Body of pancreas (tissue), 4 donors: ENCODE data around the gene TRPM3. TPM values are rescaled to one million over a fixed set of nuclear protein-coding genes. Genes with fewer than 3 reads are reported as not detected.

Source experiments
- ATAC-seq: fragments of 150-250 bp; one replicate; pipeline ENCODE4 v1.9.1; 2016
- DNase-seq, 4 donors: peaks; one replicate each; pipeline ENCODE4 v3.0.0-alpha.2; 2019
- H3K27ac ChIP-seq, 4 donors: fragments of 200-600 bp; sonication (generic); 1 replicate in 3 of 4; 2 replicates in 1 of 4; pipeline versions ENCODE4 v1.5.1 to v1.6.1; 2016 to 2019; ENCODE audit warnings: mild to moderate bottlenecking in 1 of 4, mixed read lengths in 1 of 4, moderate library complexity in 1 of 4
- H3K27me3 ChIP-seq, 2 donors: fragments of 200-600 bp; sonication (generic); one replicate each; pipeline ENCODE4 v1.6.0; 2016; ENCODE audit warnings: mild to moderate bottlenecking in 1 of 2
- H3K36me3 ChIP-seq, 2 donors: fragments of 200-600 bp; sonication (generic); replicated peaks in 1 of 2; 2 replicates each; pipeline ENCODE4 v1.5.1; 2016; ENCODE audit warnings: low read depth in 2 of 2; ENCODE audit not compliant: insufficient read depth in 1 of 2
- H3K4me1 ChIP-seq: fragments of 200-600 bp; sonication (generic); one replicate; pipeline ENCODE4 v1.6.0; 2016
- H3K4me3 ChIP-seq, 2 donors: fragments of 200-600 bp; sonication (generic); 1 replicate in 1 of 2; 2 replicates in 1 of 2; pipeline ENCODE4 v1.5.1; 2016 to 2019
- H3K9me3 ChIP-seq, 3 donors: fragments of 200-600 bp; sonication (generic); 1 replicate in 2 of 3; 2 replicates in 1 of 3; pipeline ENCODE4 v1.5.1; 2016
- POLR2A ChIP-seq, 3 donors: fragments of 450-650 bp; IDR thresholded peaks; one replicate each; pipeline ENCODE4 v1.6.1; 2016; ENCODE audit warnings: antibody characterized with exemption in 3 of 3, mild to moderate bottlenecking in 2 of 3
- WGBS, 2 donors: methylation state at CpG; one replicate each; pipeline ENCODE4 v1.1.5; 2017; 5-methylcytosine and 5-hydroxymethylcytosine counted together
- intact Hi-C: fragments of 100-400 bp; cut with DNase I; formaldehyde crosslinking; loops from one replicate; pipeline ENCODE4 v1.15.1; 2023
- total RNA-seq, 2 donors: library from RNA; depleted of rRNA; stranded (reverse); fragments of >200 nt; gene quantifications; one replicate each; pipeline ENCODE4 v1.1.0, GENCODE V29; 2016
- TF ChIP-seq, protein P1 (sequence below), 7 experiments: fragments of 450-650 bp in 4 of 7; fragments of 200-600 bp in 3 of 7; sonication (generic) in 3 of 7; IDR thresholded peaks; one replicate each; pipeline ENCODE4 v1.5.1; 2016 to 2019; ENCODE audit warnings: antibody characterized with exemption in 7 of 7

Gene TRPM3
- total RNA-seq, 2 donors from 2014 or later, result 0.78 to 1.3 TPM

DNA sequence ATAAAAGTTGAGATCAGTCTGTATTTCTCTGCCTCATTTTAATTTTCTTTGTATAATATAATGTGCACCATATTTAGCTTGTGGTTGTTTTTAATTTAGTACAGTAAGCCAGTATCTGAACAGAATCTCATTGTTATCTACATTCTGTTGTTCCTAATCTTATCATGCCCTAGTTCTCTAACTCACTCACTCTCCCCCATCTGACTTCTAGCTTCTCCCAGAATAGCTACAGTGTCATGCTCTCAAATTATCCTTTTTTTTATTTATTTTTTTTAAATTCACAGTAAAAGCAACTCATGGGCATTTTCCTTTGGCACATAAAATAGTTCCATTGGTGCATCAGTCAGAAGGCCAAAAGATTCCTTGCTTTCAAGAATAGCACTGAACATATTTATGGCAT is 156.6 kb downstream of the TRPM3 start:
- no peak for TF ChIP-seq POLR2A (IDR thresholded peaks at IDR 0.05)
- TF ChIP-seq, protein P1, sequence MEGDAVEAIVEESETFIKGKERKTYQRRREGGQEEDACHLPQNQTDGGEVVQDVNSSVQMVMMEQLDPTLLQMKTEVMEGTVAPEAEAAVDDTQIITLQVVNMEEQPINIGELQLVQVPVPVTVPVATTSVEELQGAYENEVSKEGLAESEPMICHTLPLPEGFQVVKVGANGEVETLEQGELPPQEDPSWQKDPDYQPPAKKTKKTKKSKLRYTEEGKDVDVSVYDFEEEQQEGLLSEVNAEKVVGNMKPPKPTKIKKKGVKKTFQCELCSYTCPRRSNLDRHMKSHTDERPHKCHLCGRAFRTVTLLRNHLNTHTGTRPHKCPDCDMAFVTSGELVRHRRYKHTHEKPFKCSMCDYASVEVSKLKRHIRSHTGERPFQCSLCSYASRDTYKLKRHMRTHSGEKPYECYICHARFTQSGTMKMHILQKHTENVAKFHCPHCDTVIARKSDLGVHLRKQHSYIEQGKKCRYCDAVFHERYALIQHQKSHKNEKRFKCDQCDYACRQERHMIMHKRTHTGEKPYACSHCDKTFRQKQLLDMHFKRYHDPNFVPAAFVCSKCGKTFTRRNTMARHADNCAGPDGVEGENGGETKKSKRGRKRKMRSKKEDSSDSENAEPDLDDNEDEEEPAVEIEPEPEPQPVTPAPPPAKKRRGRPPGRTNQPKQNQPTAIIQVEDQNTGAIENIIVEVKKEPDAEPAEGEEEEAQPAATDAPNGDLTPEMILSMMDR (IDR thresholded peaks at IDR 0.05), result no peak
- Histone ChIP-seq H3K27me3 (no peaks in the 10 kb centered on the region), H3K27ac (no peak overlapping the region), H3K9me3 (no peaks in the 10 kb centered on the region), H3K4me1 (no peaks in the 10 kb centered on the region), H3K4me3 (no peak overlapping the region), H3K36me3 (no peaks in the 10 kb centered on the region)
- DNase-seq (no peak), ATAC-seq (no peak)
- intact Hi-C loops, result no loop called here

DNA sequence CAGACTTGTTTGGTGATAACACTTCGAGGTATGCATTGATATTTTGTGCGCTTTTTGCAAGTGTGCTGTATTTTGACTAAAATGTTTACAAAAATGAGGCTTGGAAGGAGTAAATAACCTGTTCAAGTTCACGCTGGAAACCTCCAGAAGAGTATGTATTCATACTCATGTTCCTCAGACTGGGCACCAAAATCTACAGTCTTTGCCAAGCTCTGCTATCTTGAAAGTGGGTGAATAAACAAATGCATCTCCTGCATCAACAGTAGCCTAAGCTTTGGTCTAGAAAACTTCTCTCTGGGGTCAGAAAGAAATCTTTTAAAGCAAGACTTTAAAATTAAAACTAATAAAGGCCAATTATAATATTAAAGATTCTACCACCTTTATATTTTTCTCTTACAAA is 157.9 kb downstream of the TRPM3 start:
- Histone ChIP-seq H3K4me1 (no peaks in the 10 kb centered on the region), H3K4me3 (no peak overlapping the region), H3K9me3 (no peaks in the 10 kb centered on the region), H3K27me3 (no peaks in the 10 kb centered on the region), H3K27ac (no peak overlapping the region), H3K36me3 (no peaks in the 10 kb centered on the region)
- ATAC-seq (no peak), DNase-seq (no peak)
- TF ChIP-seq POLR2A (IDR thresholded peaks at IDR 0.05), result no peak
- TF ChIP-seq, protein P1 (IDR thresholded peaks at IDR 0.05), result no peak
- 38 to 48% methylated on average over 3 of the region's 3 CpGs for WGBS, 2 donors
- intact Hi-C loops, result no loop called here

DNA sequence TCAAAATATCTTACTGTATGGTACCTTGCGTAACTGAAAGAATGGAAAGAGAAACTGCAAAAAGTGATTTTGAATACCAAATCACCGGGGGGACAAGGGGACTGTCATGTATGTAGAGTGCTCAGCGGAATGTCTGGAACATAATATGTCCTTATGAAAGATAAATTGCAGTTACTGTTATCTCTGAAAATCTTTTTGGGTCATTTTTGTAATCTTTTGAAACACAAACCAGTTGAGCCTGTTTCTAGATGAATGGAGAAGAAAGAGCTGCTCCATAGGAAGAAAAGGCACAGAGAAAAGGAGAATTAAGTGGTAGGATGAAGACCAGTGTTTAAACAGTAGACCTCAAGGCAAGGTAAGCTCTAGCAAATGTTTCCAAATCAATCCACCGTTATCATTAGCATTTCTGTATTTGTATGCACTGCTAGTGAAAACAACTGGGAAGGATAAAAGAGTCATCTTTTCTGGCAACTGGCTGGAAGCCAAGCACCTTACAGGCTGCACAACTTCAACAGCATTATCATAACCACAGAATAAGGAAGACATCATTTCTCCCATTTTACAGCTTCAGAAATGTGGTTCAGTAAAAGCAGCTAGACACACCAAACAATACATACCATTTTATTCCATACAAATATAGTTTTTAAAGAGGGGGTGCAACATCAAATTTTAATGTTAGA is 158.5 kb downstream of the TRPM3 start:
- Histone ChIP-seq H3K27me3 (no peaks in the 10 kb centered on the region), H3K4me1 (no peaks in the 10 kb centered on the region), H3K4me3 (no peak overlapping the region), H3K36me3 (no peaks in the 10 kb centered on the region), H3K9me3 (no peaks in the 10 kb centered on the region), H3K27ac (no peak overlapping the region)
- ATAC-seq (no peak), DNase-seq (no peak)
- intact Hi-C loops, result no loop called here
- TF ChIP-seq, protein P1 (IDR thresholded peaks at IDR 0.05), result no peak
- no peak for TF ChIP-seq POLR2A (IDR thresholded peaks at IDR 0.05)
- WGBS, 2 donors, result 60 to 62% methylated on average over 4 of the region's 4 CpGs

DNA sequence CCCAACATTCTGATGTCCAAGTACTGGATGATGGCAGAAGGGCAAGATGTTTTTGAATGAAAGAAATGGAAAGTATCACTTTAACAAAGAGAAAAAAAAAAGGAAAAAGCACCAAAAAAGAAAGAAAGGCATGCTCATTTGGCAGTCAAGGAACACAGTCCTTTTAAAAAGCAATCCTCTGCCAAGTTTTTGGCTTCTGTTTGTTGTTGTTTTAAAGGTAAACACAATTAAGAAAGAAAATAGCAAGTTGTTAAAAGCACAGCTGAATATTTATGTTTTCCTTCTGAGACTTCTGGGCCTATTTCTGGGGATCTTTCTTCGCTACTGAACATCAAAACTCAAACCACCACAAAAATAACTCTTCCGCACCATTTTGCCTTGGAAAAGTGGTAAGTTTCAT is 162.1 kb downstream of the TRPM3 start:
- 88 to 96% methylated on average over 2 of the region's 2 CpGs for WGBS, 2 donors
- Histone ChIP-seq H3K27me3 (no peaks in the 10 kb centered on the region), H3K27ac (no peak overlapping the region), H3K9me3 (no peaks in the 10 kb centered on the region), H3K36me3 (no peaks in the 10 kb centered on the region), H3K4me3 (no peak overlapping the region), H3K4me1 (no peaks in the 10 kb centered on the region)
- DNase-seq, result no peak
- intact Hi-C loops, result no loop called here
- ATAC-seq, result no peak
- TF ChIP-seq, protein P1 (IDR thresholded peaks at IDR 0.05), result no peak
- TF ChIP-seq POLR2A (IDR thresholded peaks at IDR 0.05), result no peak

DNA sequence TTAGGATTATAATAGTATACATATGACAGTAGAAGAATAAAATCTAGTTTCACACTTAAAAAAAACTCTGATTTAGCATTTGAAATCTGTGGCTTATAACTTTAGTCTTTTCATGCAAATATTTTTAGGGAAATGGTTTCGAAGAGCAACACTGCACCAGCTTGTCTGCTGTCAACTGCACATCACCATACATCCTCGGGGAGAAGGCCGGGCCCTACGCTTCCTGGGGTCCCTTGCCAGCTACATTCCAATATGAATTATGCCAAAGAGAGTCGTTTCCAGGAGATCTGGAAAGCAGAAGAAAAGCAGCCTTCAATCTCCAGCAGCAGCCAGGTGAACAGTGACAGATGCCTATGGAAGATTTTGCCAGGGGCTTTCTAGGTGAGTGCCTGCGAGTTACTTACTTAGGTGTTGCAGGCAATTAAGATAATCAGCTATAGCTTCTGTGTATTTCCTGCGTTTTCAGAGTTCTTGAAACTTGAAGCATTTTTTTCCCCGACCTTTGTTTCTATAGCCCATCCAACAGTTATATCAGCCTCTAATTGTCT is 166.8 kb downstream of the TRPM3 start:
- 67 to 69% methylated on average over 8 of the region's 8 CpGs for WGBS, 2 donors
- H3K36me3 ChIP-seq, result no peaks in the 10 kb centered on the region
- DNase-seq (no peak), ATAC-seq (no peak)
- no peak overlapping the region for H3K4me3 ChIP-seq
- TF ChIP-seq, protein P1 (IDR thresholded peaks at IDR 0.05), result no peak
- TF ChIP-seq POLR2A (IDR thresholded peaks at IDR 0.05), result no peak
- H3K9me3 ChIP-seq, result no peaks in the 10 kb centered on the region
- intact Hi-C loops, result no loop called here
- H3K27me3 ChIP-seq, result no peaks in the 10 kb centered on the region
- no peak overlapping the region for H3K27ac ChIP-seq
- no peaks in the 10 kb centered on the region for H3K4me1 ChIP-seq
